Endodermal cell (in vitro differentiated cells): Measurements from ENCODE around the gene GATA1. TPM values are rescaled to one million over a fixed set of nuclear protein-coding genes. Genes with fewer than 3 reads are reported as not detected.

Experiments
- DNase-seq: peaks from one replicate; pipeline ENCODE4 v3.0.0-alpha.2; 2017
- H3K27ac ChIP-seq: 2 replicates; pipeline ENCODE4 v1.5.1; 2013; ENCODE audit warnings: mild to moderate bottlenecking, low read depth, low read length, moderate library complexity
- H3K27me3 ChIP-seq: 2 replicates; pipeline ENCODE4 v1.6.1; 2013; ENCODE audit warnings: mild to moderate bottlenecking, low read length, moderate library complexity; ENCODE audit not compliant: insufficient read depth, control insufficient read depth, poor library complexity, severe bottlenecking
- H3K36me3 ChIP-seq: 2 replicates; pipeline ENCODE4 v1.7.0; 2013; ENCODE audit warnings: mild to moderate bottlenecking, low read length, moderate library complexity; ENCODE audit not compliant: control insufficient read depth, insufficient read depth
- H3K4me1 ChIP-seq: one replicate; pipeline ENCODE4 v1.7.0; 2013; ENCODE audit warnings: low read length; ENCODE audit not compliant: control insufficient read depth, insufficient read depth
- H3K4me3 ChIP-seq: 2 replicates; pipeline ENCODE4 v1.5.1; 2013; ENCODE audit warnings: mild to moderate bottlenecking, low read length, moderate library complexity
- H3K9ac ChIP-seq: 2 replicates; pipeline ENCODE4 v1.6.1; 2013; ENCODE audit warnings: mild to moderate bottlenecking, low read length, moderate library complexity; ENCODE audit not compliant: poor library complexity, severe bottlenecking; ENCODE audit errors: extremely low read depth
- H3K9me3 ChIP-seq: 2 replicates; pipeline ENCODE4 v1.6.1; 2013; ENCODE audit warnings: mild to moderate bottlenecking, low read length, moderate library complexity; ENCODE audit not compliant: control insufficient read depth
- H3K27ac Mint-ChIP-seq: 2 replicates; pipeline ENCODE4 v1.8.0; 2020; ENCODE audit warnings: mixed read lengths
- H3K27me3 Mint-ChIP-seq: 2 replicates; pipeline ENCODE4 v1.8.0; 2021; ENCODE audit warnings: mild to moderate bottlenecking, mixed read lengths; ENCODE audit not compliant: insufficient read depth
- H3K36me3 Mint-ChIP-seq: 2 replicates; pipeline ENCODE4 v1.8.0; 2020; ENCODE audit warnings: low read depth, mixed read lengths
- H3K4me1 Mint-ChIP-seq: 2 replicates; pipeline ENCODE4 v1.8.0; 2020; ENCODE audit warnings: mixed read lengths
- H3K4me3 Mint-ChIP-seq: 2 replicates; pipeline ENCODE4 v1.8.0; 2020; ENCODE audit warnings: mild to moderate bottlenecking, moderate library complexity, mixed read lengths
- H3K9me3 Mint-ChIP-seq: 2 replicates; pipeline ENCODE4 v1.8.0; 2020; ENCODE audit warnings: mild to moderate bottlenecking, mixed read lengths
- WGBS, 2 experiments: methylation state at CpG; one replicate each; pipeline versions ENCODE4 v1.1.5 to v1.1.7; 2013; ENCODE audit warnings: missing lambda C conversion rate in 2 of 2, mixed read lengths in 1 of 2; ENCODE audit not compliant: insufficient coverage in 1 of 2, insufficient read length in 1 of 2; 5-methylcytosine and 5-hydroxymethylcytosine counted together
- total RNA-seq, 2 donors: library from RNA; stranded (reverse); fragmentation: NEBNext Ultra II Directional in 1 of 2; extraction: Animal tissue kit (Norgen Biotek cat#: 25700) in 1 of 2; gene quantifications; 2 replicates in 1 of 2; 3 replicates in 1 of 2; pipeline ENCODE4 v1.2.1, GENCODE V29; 2021
- TF ChIP-seq, protein P1 (sequence below): fragments of 200-600 bp; sonication (generic); conservative IDR thresholded peaks from 2 replicates; pipeline ENCODE4 v1.5.0; 2021; ENCODE audit warnings: antibody characterized with exemption, mild to moderate bottlenecking

Gene GATA1
- total RNA-seq, 2 donors from 2014 or later = not detected

DNA sequence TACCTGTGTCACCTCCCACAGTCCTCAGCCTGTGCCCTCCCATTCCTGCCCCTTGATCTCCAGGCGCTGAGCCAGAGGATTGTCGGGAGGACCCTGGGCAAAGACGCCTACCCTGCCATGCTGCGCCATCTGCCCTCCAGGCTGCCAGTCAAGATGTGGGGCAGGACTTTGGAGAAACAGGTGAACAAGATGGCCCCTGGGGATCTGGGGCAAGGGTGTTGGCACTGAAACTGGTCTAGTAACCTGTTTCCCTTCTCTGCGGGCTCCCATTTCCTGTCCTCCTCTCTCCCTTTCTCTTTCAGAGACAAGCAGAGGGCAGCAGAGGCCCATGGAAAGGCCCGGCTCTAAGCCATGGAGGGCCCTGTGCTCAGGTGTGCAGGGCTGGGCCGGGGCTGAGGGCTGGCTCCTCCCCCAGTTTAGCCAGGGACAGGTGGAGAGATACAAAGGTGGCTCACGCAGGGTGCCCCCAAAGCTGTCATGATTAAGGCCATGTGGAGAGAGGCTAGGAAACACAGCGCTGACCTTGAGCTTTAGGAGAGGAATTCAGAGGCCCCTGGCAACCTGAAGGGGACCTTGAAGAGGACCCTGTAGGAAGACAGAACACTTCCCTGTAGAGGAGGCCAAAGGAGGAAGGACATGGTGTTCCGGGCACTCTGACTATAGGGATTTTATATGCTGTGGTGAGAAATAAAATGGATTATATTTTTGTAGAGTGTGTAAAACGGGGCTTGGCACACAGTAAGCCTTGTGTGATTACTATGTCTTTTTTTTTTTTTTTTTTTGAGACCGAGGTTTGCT, 24.5 kb upstream of the GATA1 start, which contains the start of gene GLOD5:
GLOD5 (plus strand) TSS at position 74 of the 798 bp plus-strand sequence; CDS start at position 118, 44 bp downstream.
- Histone ChIP-seq H3K9me3 (no peaks in the 10 kb centered on the region), H3K36me3 (no peaks in the 10 kb centered on the region), H3K4me3 (no peak within 1 kb of the TSS), H3K27me3 (no peaks in the 10 kb centered on the region), H3K27ac (no peak within 1 kb of the TSS), H3K9ac (no peak within 1 kb of the TSS), H3K4me1 (no peaks in the 10 kb centered on the region)
- peaks cover 6% of the 10 kb centered on the region for H3K4me1 Mint-ChIP-seq
- TF ChIP-seq, protein P1, sequence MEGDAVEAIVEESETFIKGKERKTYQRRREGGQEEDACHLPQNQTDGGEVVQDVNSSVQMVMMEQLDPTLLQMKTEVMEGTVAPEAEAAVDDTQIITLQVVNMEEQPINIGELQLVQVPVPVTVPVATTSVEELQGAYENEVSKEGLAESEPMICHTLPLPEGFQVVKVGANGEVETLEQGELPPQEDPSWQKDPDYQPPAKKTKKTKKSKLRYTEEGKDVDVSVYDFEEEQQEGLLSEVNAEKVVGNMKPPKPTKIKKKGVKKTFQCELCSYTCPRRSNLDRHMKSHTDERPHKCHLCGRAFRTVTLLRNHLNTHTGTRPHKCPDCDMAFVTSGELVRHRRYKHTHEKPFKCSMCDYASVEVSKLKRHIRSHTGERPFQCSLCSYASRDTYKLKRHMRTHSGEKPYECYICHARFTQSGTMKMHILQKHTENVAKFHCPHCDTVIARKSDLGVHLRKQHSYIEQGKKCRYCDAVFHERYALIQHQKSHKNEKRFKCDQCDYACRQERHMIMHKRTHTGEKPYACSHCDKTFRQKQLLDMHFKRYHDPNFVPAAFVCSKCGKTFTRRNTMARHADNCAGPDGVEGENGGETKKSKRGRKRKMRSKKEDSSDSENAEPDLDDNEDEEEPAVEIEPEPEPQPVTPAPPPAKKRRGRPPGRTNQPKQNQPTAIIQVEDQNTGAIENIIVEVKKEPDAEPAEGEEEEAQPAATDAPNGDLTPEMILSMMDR = peak; percentile 72
- no peaks in the 10 kb centered on the region for H3K36me3 Mint-ChIP-seq
- H3K4me3 Mint-ChIP-seq = no peak within 1 kb of the TSS
- WGBS, 2 experiments = 68 to 90% methylated on average over 2 to 12 of the region's 12 CpGs
- peak within 1 kb of the TSS; percentile 91 for H3K27ac Mint-ChIP-seq
- peak; percentile 88 for DNase-seq
- H3K9me3 Mint-ChIP-seq = peaks cover 71% of the 10 kb centered on the region
- no peaks in the 10 kb centered on the region for H3K27me3 Mint-ChIP-seq

DNA sequence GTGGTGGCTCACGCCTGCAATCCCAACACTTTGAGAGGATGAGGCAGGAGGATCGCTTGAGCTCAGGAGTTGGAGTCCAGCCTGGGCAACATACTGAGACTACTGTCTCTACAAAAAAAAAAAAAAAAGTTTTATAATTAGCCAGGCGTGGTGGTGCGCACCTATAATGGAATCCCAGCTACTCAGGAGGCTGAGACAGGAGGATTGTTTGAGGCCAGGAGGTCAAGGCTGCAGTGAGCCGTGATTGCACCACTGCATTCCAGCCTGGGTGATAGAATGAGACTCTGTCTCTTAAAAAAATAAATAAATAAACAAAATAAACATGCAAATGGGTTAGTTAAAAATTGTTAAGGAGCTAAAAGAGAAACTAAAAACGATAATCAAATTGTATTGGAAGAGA, 17.2 kb upstream of the GATA1 start:
- H3K9ac ChIP-seq = no peak overlapping the region
- no peaks in the 10 kb centered on the region for H3K36me3 Mint-ChIP-seq
- H3K36me3 ChIP-seq = no peaks in the 10 kb centered on the region
- H3K4me3 Mint-ChIP-seq = no peak overlapping the region
- no peak overlapping the region for H3K27ac Mint-ChIP-seq
- TF ChIP-seq, protein P1 = no peak
- H3K4me1 ChIP-seq = no peaks in the 10 kb centered on the region
- no peak overlapping the region for H3K4me3 ChIP-seq
- H3K27me3 Mint-ChIP-seq = no peaks in the 10 kb centered on the region
- DNase-seq = no peak
- 95 to 100% methylated on average over 1 to 4 of the region's 6 CpGs for WGBS, 2 experiments
- no peak overlapping the region for H3K27ac ChIP-seq
- no peaks in the 10 kb centered on the region for H3K9me3 ChIP-seq
- H3K27me3 ChIP-seq = no peaks in the 10 kb centered on the region
- peaks cover 61% of the 10 kb centered on the region for H3K9me3 Mint-ChIP-seq
- no peaks in the 10 kb centered on the region for H3K4me1 Mint-ChIP-seq

DNA sequence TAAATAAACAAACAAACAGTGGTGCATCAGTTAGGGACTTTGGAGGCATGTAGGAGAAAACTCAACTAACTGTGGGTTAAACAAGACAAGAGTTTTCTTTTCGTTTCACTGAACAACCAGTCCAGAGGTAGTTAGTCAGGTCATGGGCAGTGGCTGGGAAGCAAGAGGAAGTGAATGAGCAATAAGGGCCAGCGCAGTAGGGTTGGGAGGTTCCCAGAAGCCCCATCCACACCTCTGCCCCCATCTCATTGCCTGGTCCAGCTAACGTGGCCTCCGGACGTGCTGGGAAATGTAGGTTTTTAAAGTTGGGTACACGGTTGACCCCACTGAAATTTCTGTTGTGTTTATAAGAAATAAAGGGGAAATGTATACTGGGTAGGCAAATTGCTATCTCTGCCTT, 16.1 kb upstream of the GATA1 start:
- DNase-seq = no peak
- H3K36me3 Mint-ChIP-seq = no peaks in the 10 kb centered on the region
- peaks cover 58% of the 10 kb centered on the region for H3K9me3 Mint-ChIP-seq
- H3K27ac ChIP-seq = no peak overlapping the region
- no peak overlapping the region for H3K4me3 ChIP-seq
- H3K4me1 Mint-ChIP-seq = no peaks in the 10 kb centered on the region
- WGBS, 2 experiments = 80 to 88% methylated on average over 1 to 6 of the region's 6 CpGs
- no peaks in the 10 kb centered on the region for H3K27me3 ChIP-seq
- no peaks in the 10 kb centered on the region for H3K9me3 ChIP-seq
- no peaks in the 10 kb centered on the region for H3K36me3 ChIP-seq
- TF ChIP-seq, protein P1 = no peak
- no peaks in the 10 kb centered on the region for H3K27me3 Mint-ChIP-seq
- H3K9ac ChIP-seq = no peak overlapping the region
- no peak overlapping the region for H3K27ac Mint-ChIP-seq
- no peak overlapping the region for H3K4me3 Mint-ChIP-seq
- H3K4me1 ChIP-seq = no peaks in the 10 kb centered on the region
